Measurements from ENCODE around the gene CSF1R.

The CSF1R gene

DNA sequence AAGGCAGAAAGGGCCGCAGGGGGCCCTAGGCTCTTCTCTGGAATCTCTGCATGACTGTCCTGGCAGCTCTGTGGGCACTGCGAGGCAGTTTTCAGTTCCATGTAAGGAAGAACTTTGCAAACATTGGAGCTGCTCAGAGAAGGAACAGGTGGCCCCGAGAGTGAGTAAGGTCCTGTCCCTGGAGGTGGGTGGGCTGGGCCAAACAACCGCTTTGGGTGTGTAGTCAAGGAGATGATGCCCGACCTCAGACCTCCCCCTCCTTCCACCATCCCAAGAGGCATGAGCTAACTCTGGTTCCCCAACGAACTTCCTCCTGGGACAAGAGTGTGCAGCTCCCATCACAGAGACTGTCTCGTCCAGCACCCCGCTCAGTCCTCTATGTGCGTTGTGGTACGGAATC lies 20.5 kb downstream of the CSF1R start:
- DNase-seq, result no peak
- peaks cover 6% of the 10 kb centered on the region for H3K27me3 ChIP-seq (ENCODE audit: insufficient read depth, low read length, poor library complexity)
- H3K27ac ChIP-seq (ENCODE audit: low read length), result no peak overlapping the region
- H3K4me3 ChIP-seq (ENCODE audit: low read depth in 1 of 2, low read length in 2 of 2), result no peak overlapping the region
- no peak overlapping the region for H2AFZ ChIP-seq (ENCODE audit: low read depth, low read length)
- TF ChIP-seq EZH2 (IDR thresholded peaks at IDR 0.05; ENCODE audit: borderline replicate concordance, low read depth, low read length, severe bottlenecking), result no peak
- TF ChIP-seq, protein P1, sequence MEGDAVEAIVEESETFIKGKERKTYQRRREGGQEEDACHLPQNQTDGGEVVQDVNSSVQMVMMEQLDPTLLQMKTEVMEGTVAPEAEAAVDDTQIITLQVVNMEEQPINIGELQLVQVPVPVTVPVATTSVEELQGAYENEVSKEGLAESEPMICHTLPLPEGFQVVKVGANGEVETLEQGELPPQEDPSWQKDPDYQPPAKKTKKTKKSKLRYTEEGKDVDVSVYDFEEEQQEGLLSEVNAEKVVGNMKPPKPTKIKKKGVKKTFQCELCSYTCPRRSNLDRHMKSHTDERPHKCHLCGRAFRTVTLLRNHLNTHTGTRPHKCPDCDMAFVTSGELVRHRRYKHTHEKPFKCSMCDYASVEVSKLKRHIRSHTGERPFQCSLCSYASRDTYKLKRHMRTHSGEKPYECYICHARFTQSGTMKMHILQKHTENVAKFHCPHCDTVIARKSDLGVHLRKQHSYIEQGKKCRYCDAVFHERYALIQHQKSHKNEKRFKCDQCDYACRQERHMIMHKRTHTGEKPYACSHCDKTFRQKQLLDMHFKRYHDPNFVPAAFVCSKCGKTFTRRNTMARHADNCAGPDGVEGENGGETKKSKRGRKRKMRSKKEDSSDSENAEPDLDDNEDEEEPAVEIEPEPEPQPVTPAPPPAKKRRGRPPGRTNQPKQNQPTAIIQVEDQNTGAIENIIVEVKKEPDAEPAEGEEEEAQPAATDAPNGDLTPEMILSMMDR (IDR thresholded peaks at IDR 0.05; ENCODE audit: borderline replicate concordance, extremely low read depth, low read length, poor library complexity, severe bottlenecking), result no peak
- no peaks in the 10 kb centered on the region for H3K9me3 ChIP-seq (ENCODE audit: insufficient read depth, low read length, severe bottlenecking)
- H3K4me1 ChIP-seq (ENCODE audit: insufficient read depth, low read length), result no peaks in the 10 kb centered on the region
- H3K36me3 ChIP-seq (ENCODE audit: insufficient read depth, low read length), result no peaks in the 10 kb centered on the region
- H4K20me1 ChIP-seq (ENCODE audit: insufficient read depth, low read length), result no peaks in the 10 kb centered on the region
- H3K4me2 ChIP-seq (ENCODE audit: insufficient read depth, low read length), result no peak overlapping the region
- H3K79me2 ChIP-seq (ENCODE audit: insufficient read depth, low read length), result no peaks in the 10 kb centered on the region
- no peak overlapping the region for H3K9ac ChIP-seq (ENCODE audit: low read depth, low read length)
- no peak for ATAC-seq (ENCODE audit: insufficient read depth, low read depth)

DNA sequence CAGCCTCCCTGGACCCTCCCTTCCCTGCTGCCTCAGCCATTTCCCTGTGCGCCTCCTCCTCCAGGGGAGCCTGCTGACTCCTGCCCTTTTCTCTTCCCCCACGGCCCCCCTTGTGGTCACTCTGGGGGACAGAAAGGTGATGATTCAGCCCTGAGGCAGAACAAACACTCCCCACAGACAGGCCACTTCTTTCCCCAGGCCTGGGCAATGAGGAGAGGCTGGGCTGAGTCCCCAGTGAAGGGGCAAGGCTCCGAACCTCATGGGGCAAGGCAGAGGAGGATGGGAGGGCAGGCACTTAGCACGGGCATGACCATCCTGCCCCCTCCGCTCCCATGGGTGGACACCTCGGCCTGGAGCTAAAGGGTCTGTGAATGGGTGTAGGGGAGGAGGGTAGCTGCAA lies 21.0 kb downstream of the CSF1R start:
- H3K79me2 ChIP-seq (ENCODE audit: insufficient read depth, low read length), result no peaks in the 10 kb centered on the region
- no peaks in the 10 kb centered on the region for H4K20me1 ChIP-seq (ENCODE audit: insufficient read depth, low read length)
- no peak overlapping the region for H3K9ac ChIP-seq (ENCODE audit: low read depth, low read length)
- H3K9me3 ChIP-seq (ENCODE audit: insufficient read depth, low read length, severe bottlenecking), result no peaks in the 10 kb centered on the region
- H3K27ac ChIP-seq (ENCODE audit: low read length), result no peak overlapping the region
- H3K4me1 ChIP-seq (ENCODE audit: insufficient read depth, low read length), result no peaks in the 10 kb centered on the region
- no peak for DNase-seq
- no peaks in the 10 kb centered on the region for H3K36me3 ChIP-seq (ENCODE audit: insufficient read depth, low read length)
- H3K4me3 ChIP-seq (ENCODE audit: low read depth in 1 of 2, low read length in 2 of 2), result no peak overlapping the region
- no peak overlapping the region for H3K4me2 ChIP-seq (ENCODE audit: insufficient read depth, low read length)
- no peak for ATAC-seq (ENCODE audit: insufficient read depth, low read depth)
- no peak for TF ChIP-seq EZH2 (IDR thresholded peaks at IDR 0.05; ENCODE audit: borderline replicate concordance, low read depth, low read length, severe bottlenecking)
- TF ChIP-seq, protein P1 (IDR thresholded peaks at IDR 0.05; ENCODE audit: borderline replicate concordance, extremely low read depth, low read length, poor library complexity, severe bottlenecking), result no peak
- no peak overlapping the region for H2AFZ ChIP-seq (ENCODE audit: low read depth, low read length)
- H3K27me3 ChIP-seq (ENCODE audit: insufficient read depth, low read length, poor library complexity), result peaks cover 6% of the 10 kb centered on the region

DNA sequence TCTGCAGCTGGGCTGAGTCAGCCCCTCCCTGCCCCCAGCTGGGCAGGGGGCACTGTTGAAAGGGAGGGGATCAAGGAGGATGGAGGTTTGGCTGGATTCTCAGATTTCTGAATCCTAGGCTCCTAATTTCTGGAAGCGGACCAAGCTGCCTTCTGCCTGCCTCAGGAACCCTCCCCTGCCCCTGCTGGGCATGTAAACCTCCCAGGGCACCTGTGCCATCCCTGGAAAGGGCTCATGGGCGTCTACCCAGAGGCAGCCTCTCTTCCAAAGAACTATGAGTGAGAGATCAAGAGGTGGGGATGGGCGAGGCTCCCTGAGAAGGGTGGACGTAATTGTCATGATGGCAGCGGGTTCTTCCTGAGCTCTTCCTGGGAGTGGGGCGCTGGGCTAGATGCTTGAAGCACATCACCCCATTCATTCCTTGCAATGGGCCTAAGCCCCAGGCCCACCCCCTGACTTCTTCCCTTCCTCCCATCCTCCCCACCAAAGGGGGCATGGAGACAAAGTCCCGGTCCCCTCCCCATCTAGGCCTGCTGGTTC lies 21.6 kb downstream of the CSF1R start:
- TF ChIP-seq, protein P1 (IDR thresholded peaks at IDR 0.05; ENCODE audit: borderline replicate concordance, extremely low read depth, low read length, poor library complexity, severe bottlenecking), result no peak
- no peak for TF ChIP-seq EZH2 (IDR thresholded peaks at IDR 0.05; ENCODE audit: borderline replicate concordance, low read depth, low read length, severe bottlenecking)
- peaks cover 6% of the 10 kb centered on the region for H3K27me3 ChIP-seq (ENCODE audit: insufficient read depth, low read length, poor library complexity)
- no peaks in the 10 kb centered on the region for H4K20me1 ChIP-seq (ENCODE audit: insufficient read depth, low read length)
- no peak overlapping the region for H3K4me3 ChIP-seq (ENCODE audit: low read depth in 1 of 2, low read length in 2 of 2)
- ATAC-seq (ENCODE audit: insufficient read depth, low read depth), result no peak
- H3K36me3 ChIP-seq (ENCODE audit: insufficient read depth, low read length), result no peaks in the 10 kb centered on the region
- H3K79me2 ChIP-seq (ENCODE audit: insufficient read depth, low read length), result no peaks in the 10 kb centered on the region
- no peaks in the 10 kb centered on the region for H3K9me3 ChIP-seq (ENCODE audit: insufficient read depth, low read length, severe bottlenecking)
- H2AFZ ChIP-seq (ENCODE audit: low read depth, low read length), result no peak overlapping the region
- no peak overlapping the region for H3K4me2 ChIP-seq (ENCODE audit: insufficient read depth, low read length)
- no peaks in the 10 kb centered on the region for H3K4me1 ChIP-seq (ENCODE audit: insufficient read depth, low read length)
- no peak for DNase-seq
- H3K9ac ChIP-seq (ENCODE audit: low read depth, low read length), result no peak overlapping the region
- H3K27ac ChIP-seq (ENCODE audit: low read length), result no peak overlapping the region

DNA sequence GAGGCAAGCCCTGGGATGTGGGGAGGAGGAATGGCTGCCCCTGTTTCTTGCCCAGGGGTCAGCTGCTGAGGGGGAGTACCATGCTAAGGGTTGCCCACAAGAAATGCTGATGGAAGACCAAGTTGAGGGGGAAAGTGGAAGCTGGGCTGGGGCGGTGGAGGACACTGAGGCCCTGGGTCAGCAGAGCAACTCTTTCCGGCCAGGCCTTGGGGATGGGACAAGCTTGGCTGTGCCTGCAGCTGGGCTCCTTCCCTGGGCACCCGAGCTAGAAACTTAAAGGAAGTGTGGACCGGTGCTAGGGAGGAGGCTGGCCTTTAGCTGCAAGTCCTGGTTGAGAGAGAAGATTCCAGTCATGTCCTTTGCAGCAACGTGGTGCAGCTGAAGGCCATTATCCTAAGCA lies 22.7 kb downstream of the CSF1R start:
- Histone ChIP-seq H3K27me3 (ENCODE audit: insufficient read depth, low read length, poor library complexity) (peaks cover 6% of the 10 kb centered on the region), H3K4me3 (ENCODE audit: low read depth in 1 of 2, low read length in 2 of 2) (no peak overlapping the region), H3K79me2 (ENCODE audit: insufficient read depth, low read length) (no peaks in the 10 kb centered on the region), H3K9me3 (ENCODE audit: insufficient read depth, low read length, severe bottlenecking) (no peaks in the 10 kb centered on the region), H3K27ac (ENCODE audit: low read length) (no peak overlapping the region), H3K4me2 (ENCODE audit: insufficient read depth, low read length) (no peak overlapping the region), H3K36me3 (ENCODE audit: insufficient read depth, low read length) (no peaks in the 10 kb centered on the region), H3K4me1 (ENCODE audit: insufficient read depth, low read length) (no peaks in the 10 kb centered on the region), H3K9ac (ENCODE audit: low read depth, low read length) (no peak overlapping the region), H2AFZ (ENCODE audit: low read depth, low read length) (no peak overlapping the region), H4K20me1 (ENCODE audit: insufficient read depth, low read length) (no peaks in the 10 kb centered on the region)
- DNase-seq (no peak), ATAC-seq (ENCODE audit: insufficient read depth, low read depth) (no peak)
- TF ChIP-seq, protein P1 (IDR thresholded peaks at IDR 0.05; ENCODE audit: borderline replicate concordance, extremely low read depth, low read length, poor library complexity, severe bottlenecking), result no peak
- TF ChIP-seq EZH2 (IDR thresholded peaks at IDR 0.05; ENCODE audit: borderline replicate concordance, low read depth, low read length, severe bottlenecking), result no peak
